ENCODE data around the gene EGLN1. TPM values are rescaled to one million over a fixed set of nuclear protein-coding genes. Genes with fewer than 3 reads are reported as not detected.
"Not testable (repeated sequence)": the region's sequence is repeated elsewhere in the genome, so short reads cannot be mapped to it uniquely, and the experiment has no call there.

Gene EGLN1
- total RNA-seq, 4 donors from 2014 or later: 34.7 to 53.1 (median 39.8) TPM

DNA sequence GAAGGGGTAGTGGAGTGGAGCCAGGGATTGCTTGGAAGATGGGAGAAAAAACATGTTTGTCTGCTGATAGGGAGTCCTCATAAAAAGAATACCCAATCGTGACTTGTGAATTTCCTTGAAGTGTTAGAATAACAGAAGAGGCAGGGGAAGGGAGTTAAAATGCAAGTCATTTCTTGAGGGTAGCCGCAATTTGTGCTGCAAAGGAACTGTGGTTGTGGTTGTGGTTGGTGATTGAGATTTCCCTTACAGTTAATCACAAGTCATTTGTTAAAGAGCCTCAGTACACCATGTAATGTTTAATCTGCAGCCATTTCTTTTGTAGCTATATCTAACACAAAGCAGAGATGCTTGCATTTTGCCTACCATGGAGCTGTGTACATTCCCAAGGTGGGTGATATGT lies 38.5 kb upstream of the EGLN1 start:
- Histone ChIP-seq H3K4me3 (no peak overlapping the region), H3K27me3 (no peaks in the 10 kb centered on the region), H3K36me3 (no peaks in the 10 kb centered on the region), H3K9me3 (peaks cover 0 to 4% (median 0%) of the 10 kb centered on the region in 4 donors), H3K27ac (no peak overlapping the region), H3K4me1 (no peaks in the 10 kb centered on the region)
- TF ChIP-seq, protein P1, sequence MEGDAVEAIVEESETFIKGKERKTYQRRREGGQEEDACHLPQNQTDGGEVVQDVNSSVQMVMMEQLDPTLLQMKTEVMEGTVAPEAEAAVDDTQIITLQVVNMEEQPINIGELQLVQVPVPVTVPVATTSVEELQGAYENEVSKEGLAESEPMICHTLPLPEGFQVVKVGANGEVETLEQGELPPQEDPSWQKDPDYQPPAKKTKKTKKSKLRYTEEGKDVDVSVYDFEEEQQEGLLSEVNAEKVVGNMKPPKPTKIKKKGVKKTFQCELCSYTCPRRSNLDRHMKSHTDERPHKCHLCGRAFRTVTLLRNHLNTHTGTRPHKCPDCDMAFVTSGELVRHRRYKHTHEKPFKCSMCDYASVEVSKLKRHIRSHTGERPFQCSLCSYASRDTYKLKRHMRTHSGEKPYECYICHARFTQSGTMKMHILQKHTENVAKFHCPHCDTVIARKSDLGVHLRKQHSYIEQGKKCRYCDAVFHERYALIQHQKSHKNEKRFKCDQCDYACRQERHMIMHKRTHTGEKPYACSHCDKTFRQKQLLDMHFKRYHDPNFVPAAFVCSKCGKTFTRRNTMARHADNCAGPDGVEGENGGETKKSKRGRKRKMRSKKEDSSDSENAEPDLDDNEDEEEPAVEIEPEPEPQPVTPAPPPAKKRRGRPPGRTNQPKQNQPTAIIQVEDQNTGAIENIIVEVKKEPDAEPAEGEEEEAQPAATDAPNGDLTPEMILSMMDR (IDR thresholded peaks at IDR 0.05): no peak
- TF ChIP-seq POLR2A (IDR thresholded peaks at IDR 0.05): no peak
- peak in 1 of 3 donors; percentile 71 for DNase-seq

DNA sequence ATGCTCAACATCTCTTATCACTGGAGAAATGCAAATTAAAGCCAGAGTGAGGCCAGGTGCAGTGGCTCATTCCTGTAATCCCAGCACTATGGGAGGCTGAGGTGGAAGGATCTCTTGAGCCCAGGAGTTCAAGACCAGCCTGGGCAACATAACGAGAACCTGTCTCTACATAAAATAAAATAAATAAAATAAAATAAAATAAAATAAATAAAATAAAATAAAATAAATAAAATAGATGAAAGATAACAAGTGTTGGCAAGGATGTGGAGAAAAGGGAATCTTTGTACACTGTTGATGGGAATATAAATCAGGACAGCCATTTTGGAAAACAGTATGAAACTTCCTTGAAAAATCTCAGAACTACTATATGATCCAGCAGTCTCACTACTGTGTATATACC lies 37.4 kb upstream of the EGLN1 start:
- H3K27me3 ChIP-seq, H3K27ac ChIP-seq, H3K36me3 ChIP-seq, H3K4me1 ChIP-seq, H3K9me3 ChIP-seq, H3K4me3 ChIP-seq, DNase-seq: not testable (repeated sequence)

DNA sequence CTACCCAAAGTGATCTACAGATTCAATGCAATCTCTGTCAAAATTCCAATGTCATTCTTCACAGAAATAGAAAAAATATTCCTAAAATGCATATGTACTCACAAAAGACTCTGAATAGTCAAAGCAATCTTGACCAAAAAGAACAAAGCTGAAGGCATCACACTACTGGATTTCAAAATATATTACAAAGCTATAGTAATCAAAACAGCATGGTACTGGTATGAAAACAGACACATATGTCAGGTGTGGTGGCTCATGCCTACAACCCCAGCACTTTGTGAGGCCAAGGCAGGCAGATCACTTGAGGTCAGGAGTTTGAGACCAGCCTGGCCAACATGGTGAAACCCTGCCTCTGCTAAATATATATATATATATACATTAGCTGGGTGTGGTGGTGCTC lies 35.9 kb upstream of the EGLN1 start:
- not testable (repeated sequence) for H3K36me3 ChIP-seq, DNase-seq, H3K9me3 ChIP-seq, H3K27ac ChIP-seq, H3K27me3 ChIP-seq, H3K4me1 ChIP-seq, H3K4me3 ChIP-seq

DNA sequence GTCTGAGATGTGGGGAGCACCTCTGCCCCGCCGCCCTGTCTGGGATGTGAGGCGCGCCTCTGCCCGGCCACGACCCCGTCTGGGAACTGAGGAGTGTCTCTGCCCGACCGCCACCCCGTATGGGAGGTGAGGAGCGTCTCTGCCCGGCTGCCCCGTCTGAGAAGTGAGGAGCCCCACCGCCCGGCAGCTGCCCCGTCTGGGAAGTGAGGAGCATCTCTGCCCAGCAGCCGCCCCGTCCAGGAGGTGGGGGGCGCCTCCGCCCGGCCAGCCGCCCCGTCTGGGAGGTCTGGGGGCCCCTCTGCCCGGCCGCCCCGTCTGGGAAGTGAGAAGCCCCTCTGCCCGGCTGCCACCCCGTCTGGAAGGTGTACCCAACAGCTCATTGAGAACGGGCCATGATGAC lies 32.0 kb upstream of the EGLN1 start:
- not testable (repeated sequence) for H3K36me3 ChIP-seq, H3K4me3 ChIP-seq, H3K27ac ChIP-seq, H3K4me1 ChIP-seq, H3K27me3 ChIP-seq, DNase-seq, H3K9me3 ChIP-seq

DNA sequence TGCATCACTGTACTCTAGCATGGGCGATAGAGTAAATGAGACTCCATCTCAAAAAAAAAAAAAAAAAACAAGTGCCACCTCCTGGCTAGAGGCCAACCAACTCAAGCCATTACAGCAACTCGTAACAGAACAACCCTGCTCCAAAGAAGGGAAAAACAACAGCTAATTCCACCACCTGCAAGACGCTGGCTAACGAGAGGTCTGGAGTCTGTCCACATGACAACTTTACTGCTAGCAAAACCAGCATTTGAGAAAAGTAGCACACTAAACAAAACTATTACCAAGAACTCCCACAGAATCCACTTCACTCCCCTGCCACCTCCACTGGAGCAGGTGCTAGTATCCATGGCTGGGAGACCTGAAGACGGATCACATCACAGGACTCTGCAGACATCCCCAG lies 24.1 kb upstream of the EGLN1 start:
- H3K36me3 ChIP-seq: no peaks in the 10 kb centered on the region
- H3K4me3 ChIP-seq: no peak overlapping the region
- no peak for TF ChIP-seq POLR2A (IDR thresholded peaks at IDR 0.05)
- TF ChIP-seq, protein P1 (IDR thresholded peaks at IDR 0.05): no peak
- H3K9me3 ChIP-seq: no peaks in the 10 kb centered on the region
- no peaks in the 10 kb centered on the region for H3K4me1 ChIP-seq
- H3K27me3 ChIP-seq: no peaks in the 10 kb centered on the region
- no peak overlapping the region for H3K27ac ChIP-seq
- no peak for DNase-seq

DNA sequence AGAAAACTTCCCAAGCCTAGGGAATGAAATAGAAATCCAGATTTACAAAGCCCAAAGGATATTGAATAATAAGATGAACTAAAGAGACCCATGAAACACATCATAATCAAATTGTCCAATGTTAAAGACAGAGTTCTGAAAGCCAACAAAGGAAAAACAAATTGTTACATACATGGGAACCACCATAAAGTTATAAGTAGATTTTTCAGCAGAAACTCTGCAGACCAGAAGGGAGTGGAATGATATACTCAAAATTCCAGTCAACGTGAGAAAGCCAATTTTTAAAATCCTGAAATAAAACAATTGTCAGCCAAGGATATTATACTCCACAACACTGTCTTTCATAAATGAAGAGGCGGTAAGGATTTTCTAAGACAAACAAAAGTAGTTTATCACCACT lies 22.0 kb upstream of the EGLN1 start:
- H3K27ac ChIP-seq: no peak overlapping the region
- TF ChIP-seq, protein P1 (IDR thresholded peaks at IDR 0.05): no peak
- TF ChIP-seq POLR2A (IDR thresholded peaks at IDR 0.05): no peak

DNA sequence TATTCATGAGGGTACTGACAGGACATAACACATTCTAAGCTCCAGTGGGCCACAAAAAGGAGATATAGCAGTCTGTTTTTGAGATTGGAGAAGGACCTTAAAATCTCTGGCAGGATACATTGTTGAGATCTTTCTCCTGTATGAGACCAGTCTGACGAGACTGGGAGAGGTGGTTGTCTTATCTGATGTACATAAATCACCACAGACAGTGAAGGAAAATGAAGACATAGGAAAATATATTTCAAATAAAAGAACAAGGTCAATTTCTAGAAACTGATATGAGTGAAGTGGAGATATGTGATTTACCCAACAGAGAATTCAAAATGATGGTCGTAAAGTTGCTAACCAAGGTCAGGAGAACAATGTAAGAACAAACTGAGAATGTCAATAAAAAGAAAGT lies 21.3 kb upstream of the EGLN1 start:
- Histone ChIP-seq H3K4me3 (no peak overlapping the region), H3K4me1 (no peaks in the 10 kb centered on the region), H3K27ac (no peak overlapping the region), H3K36me3 (no peaks in the 10 kb centered on the region), H3K9me3 (no peaks in the 10 kb centered on the region), H3K27me3 (no peaks in the 10 kb centered on the region)
- TF ChIP-seq POLR2A (IDR thresholded peaks at IDR 0.05): no peak
- TF ChIP-seq, protein P1 (IDR thresholded peaks at IDR 0.05): no peak
- DNase-seq: no peak

More for the DNA sequence above, 22.0 kb upstream of the EGLN1 start:
- no peaks in the 10 kb centered on the region for H3K4me1 ChIP-seq
- DNase-seq: no peak
- H3K9me3 ChIP-seq: no peaks in the 10 kb centered on the region
- no peaks in the 10 kb centered on the region for H3K36me3 ChIP-seq
- H3K4me3 ChIP-seq: no peak overlapping the region
- H3K27me3 ChIP-seq: no peaks in the 10 kb centered on the region
